Heart left ventricle (tissue), 16 donors: ENCODE results near the gene KCNK6. TPM values are rescaled to one million over a fixed set of nuclear protein-coding genes. Genes with fewer than 3 reads are reported as not detected.

Source experiments
- ATAC-seq, 4 donors: fragments of 200-7000 bp; cut with Tn5 transposase; one replicate each; pipeline ENCODE4 v1.9.1; 2020 to 2022; ENCODE audit warnings: moderate library complexity in 4 of 4, mild to moderate bottlenecking in 3 of 4, moderate number of reproducible peaks in 1 of 4
- DNase-seq, 5 donors: peaks; one replicate each; pipeline ENCODE4 v3.0.0-alpha.2; 2020
- H3K27ac ChIP-seq, 12 donors: fragments of 200-600 bp; sonication (generic) in 4 of 12; one replicate each; pipeline versions ENCODE4 v1.5.0 to v1.8.0; 2016 to 2022; ENCODE audit warnings: mild to moderate bottlenecking in 2 of 12
- H3K27me3 ChIP-seq, 9 donors: fragments of 200-600 bp; sonication (generic) in 2 of 9; one replicate each; pipeline versions ENCODE4 v1.5.1 to v1.8.0; 2016 to 2022; ENCODE audit warnings: mild to moderate bottlenecking in 3 of 9
- H3K36me3 ChIP-seq, 9 donors: fragments of 200-600 bp; sonication (generic) in 2 of 9; one replicate each; pipeline versions ENCODE4 v1.5.0 to v1.8.0; 2018 to 2022; ENCODE audit warnings: mild to moderate bottlenecking in 2 of 9
- H3K4me1 ChIP-seq, 12 donors: fragments of 200-600 bp; sonication (generic) in 4 of 12; one replicate each; pipeline versions ENCODE4 v1.5.0 to v1.8.0; 2016 to 2022; ENCODE audit warnings: mild to moderate bottlenecking in 3 of 12
- H3K4me3 ChIP-seq, 12 donors: fragments of 200-600 bp; sonication (generic) in 4 of 12; one replicate each; pipeline versions ENCODE4 v1.5.0 to v1.8.0; 2017 to 2022; ENCODE audit warnings: mild to moderate bottlenecking in 9 of 12, moderate library complexity in 4 of 12
- H3K9me3 ChIP-seq, 12 donors: fragments of 200-600 bp; sonication (generic) in 4 of 12; one replicate each; pipeline versions ENCODE4 v1.5.0 to v1.8.0; 2016 to 2022; ENCODE audit warnings: mild to moderate bottlenecking in 1 of 12
- POLR2A ChIP-seq, 2 donors: fragments of 450-650 bp; IDR thresholded peaks; one replicate each; pipeline ENCODE4 v1.6.1; 2017; ENCODE audit warnings: antibody characterized with exemption in 2 of 2, mild to moderate bottlenecking in 2 of 2, moderate library complexity in 2 of 2
- WGBS, 4 donors: extraction: QIAGEN DNeasy Blood & Tissue Kit in 2 of 4; methylation state at CpG; one replicate each; pipeline versions ENCODE4 v1.1.5 to v1.1.7; 2013 to 2018; 5-methylcytosine and 5-hydroxymethylcytosine counted together
- intact Hi-C, 10 donors: fragments of 100-400 bp; cut with DNase I; formaldehyde crosslinking; loops; one replicate each; pipeline versions ENCODE4 v1.11.1 to v1.14.2; 2022
- polyA plus RNA-seq, 2 donors: library from polyadenylated mRNA; stranded (reverse); fragments of 200-250 nt; gene quantifications; one replicate each; pipeline ENCODE4 v1.2.3, GENCODE V29; 2013
- total RNA-seq, 9 donors: library from RNA; depleted of rRNA in 2 of 9; stranded (reverse); fragments of >200 nt in 2 of 9; fragmentation: NEBNext Ultra II Directional in 3 of 9; extraction: Animal tissue kit (Norgen Biotek cat#: 25700) in 3 of 9; gene quantifications; one replicate each; pipeline versions ENCODE4 v1.1.0 to v1.2.4, GENCODE V29; 2016 to 2023
- TF ChIP-seq, protein P1 (sequence below), 12 donors: fragments of 200-600 bp; sonication (generic) in 4 of 12; IDR thresholded peaks; one replicate each; pipeline versions ENCODE4 v1.5.0 to v1.8.0; 2018 to 2022; ENCODE audit warnings: antibody characterized with exemption in 12 of 12, mild to moderate bottlenecking in 5 of 12
- donor health status: ischemic (EF 13 %, LVEDD 7.1; RV severe dilation, severe dysfunction).
- donor health status: healthy with polysubstance abuse.
- donor health status: DM: no; HTN: yes; CAD: no.
- donor health status: DM: no; HTN: no; CAD: no.
- donor health status: ischemic (EF 25% LVEDD 6.9; RV normal size, moderate dysfunction).
- donor health status: ischemic (EF 25% LVEDD 5.7; RV mildly dilated, moderate dysfunction).
- donor health status: healthy.
- donor health status: DM: yes; HTN: yes; CAD: no.
- donor health status: ischemic (EF 35%, LVEDD 5.7; RV mildly dilated, moderate dysfunction).
- donor health status: nonischemic (EF 11% LVEDD 7.7; RV severe dilation, severe dysfunction).
- donor health status: DM: yes; HTN: yes; CAD: no.
- donor health status: PGD.
- donor health status: ischemic (EF 29% LVEDD 5.4; RV normal size, mild dysfunction).
- donor health status: nonischemic (EF 23%, LVEDD 6.1; RV moderate dilation, normal function).

Gene KCNK6
- total and polyA plus RNA-seq, 11 donors = 3.1 to 23.6 (median 6.7) TPM

DNA sequence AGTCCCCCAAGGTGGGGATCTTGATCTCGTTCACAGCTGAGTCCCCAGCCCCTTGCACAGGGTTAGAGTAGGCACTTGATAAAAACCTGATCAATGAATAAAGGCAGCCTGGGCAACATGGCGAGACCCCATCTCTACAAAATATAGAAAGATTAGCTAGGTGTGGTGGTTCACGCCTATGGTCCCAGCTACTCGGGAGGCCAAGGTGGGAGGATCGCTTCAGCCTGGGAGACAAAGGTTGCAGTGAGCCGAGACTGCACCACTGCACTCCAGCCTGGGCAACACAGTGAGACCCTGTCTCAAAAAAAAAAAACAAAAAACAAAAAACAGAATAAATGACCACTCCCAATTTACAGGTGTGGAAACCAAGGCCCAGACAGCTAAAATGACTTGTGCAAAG lies 8.7 kb upstream of the KCNK6 start:
- no peak overlapping the region for H3K4me3 ChIP-seq
- no peaks in the 10 kb centered on the region for H3K27me3 ChIP-seq
- DNase-seq (no peak), ATAC-seq (no peak)
- H3K27ac ChIP-seq = no peak overlapping the region
- 89 to 98% (median 95%) methylated on average over 6 of the region's 6 CpGs for WGBS, 4 donors
- peaks cover 0 to 27% (median 5%) of the 10 kb centered on the region in 12 donors for H3K4me1 ChIP-seq
- no peak for TF ChIP-seq POLR2A (IDR thresholded peaks at IDR 0.05)
- TF ChIP-seq, protein P1, sequence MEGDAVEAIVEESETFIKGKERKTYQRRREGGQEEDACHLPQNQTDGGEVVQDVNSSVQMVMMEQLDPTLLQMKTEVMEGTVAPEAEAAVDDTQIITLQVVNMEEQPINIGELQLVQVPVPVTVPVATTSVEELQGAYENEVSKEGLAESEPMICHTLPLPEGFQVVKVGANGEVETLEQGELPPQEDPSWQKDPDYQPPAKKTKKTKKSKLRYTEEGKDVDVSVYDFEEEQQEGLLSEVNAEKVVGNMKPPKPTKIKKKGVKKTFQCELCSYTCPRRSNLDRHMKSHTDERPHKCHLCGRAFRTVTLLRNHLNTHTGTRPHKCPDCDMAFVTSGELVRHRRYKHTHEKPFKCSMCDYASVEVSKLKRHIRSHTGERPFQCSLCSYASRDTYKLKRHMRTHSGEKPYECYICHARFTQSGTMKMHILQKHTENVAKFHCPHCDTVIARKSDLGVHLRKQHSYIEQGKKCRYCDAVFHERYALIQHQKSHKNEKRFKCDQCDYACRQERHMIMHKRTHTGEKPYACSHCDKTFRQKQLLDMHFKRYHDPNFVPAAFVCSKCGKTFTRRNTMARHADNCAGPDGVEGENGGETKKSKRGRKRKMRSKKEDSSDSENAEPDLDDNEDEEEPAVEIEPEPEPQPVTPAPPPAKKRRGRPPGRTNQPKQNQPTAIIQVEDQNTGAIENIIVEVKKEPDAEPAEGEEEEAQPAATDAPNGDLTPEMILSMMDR (IDR thresholded peaks at IDR 0.05) = no peak
- intact Hi-C loops = loop anchor here in 1 of 10 donors (5.0 kb wide), 1 partner anchor 34 kb away; no protein-coding TSS in a partner anchor
- H3K36me3 ChIP-seq = peaks cover 0 to 35% (median 29%) of the 10 kb centered on the region in 9 donors
- no peaks in the 10 kb centered on the region for H3K9me3 ChIP-seq

DNA sequence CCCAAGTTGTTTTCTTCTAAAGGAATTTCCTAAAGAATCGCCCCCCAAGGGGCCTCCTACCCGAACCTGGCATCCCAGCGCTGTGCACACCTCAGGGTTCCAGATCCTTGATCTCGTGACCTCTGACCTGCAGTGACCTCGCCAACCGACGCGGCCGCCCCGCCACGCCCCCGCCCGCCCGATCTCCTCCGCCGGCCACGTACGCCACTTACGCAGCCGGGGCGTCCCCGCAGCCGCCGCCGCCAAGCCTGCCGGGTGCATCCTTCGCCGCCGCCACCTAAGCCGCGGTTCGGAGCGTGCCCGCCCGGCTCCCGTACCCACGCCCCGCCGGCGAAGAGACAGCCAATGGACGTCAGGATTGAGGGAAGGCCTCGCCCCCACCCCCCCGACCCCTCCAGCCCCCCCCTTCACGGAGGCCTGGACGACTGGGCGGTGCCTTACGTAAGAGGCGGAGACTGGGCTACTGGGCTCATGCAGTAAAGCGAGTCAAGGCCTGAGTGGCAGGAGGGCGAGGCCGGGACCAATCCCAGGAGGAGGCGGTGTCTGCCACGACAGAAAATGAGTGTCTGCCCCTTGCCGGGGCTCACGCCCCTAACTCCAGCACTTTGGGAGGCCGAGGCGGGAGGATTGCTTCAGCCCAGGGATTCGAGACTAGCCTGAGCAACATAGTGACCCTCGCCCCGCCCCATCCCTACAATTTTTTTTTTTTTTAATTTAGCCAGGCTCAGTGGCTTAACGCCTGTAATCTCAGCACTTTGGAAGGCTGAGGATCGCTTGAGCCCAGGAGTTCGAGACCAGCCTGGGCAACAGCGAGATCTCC lies 3.8 kb upstream of the KCNK6 start, which contains the start of gene YIF1B:
Gene YIF1B, minus strand, starts transcription at position 291 of the 820 bp plus-strand sequence. Its CDS starts 30 bp downstream, at position 261.
- Histone ChIP-seq H3K27ac (peak within 1 kb of the TSS; percentile 49 to 94 (median 87)), H3K4me3 (peak within 1 kb of the TSS; percentile 36 to 80 (median 68)), H3K4me1 (peaks cover 0 to 69% (median 34%) of the 10 kb centered on the region in 12 donors), H3K9me3 (no peaks in the 10 kb centered on the region), H3K27me3 (no peaks in the 10 kb centered on the region), H3K36me3 (no peaks in the 10 kb centered on the region)
- TF ChIP-seq POLR2A (IDR thresholded peaks at IDR 0.05) = peak in 1 of 2 donors; percentile 24
- TF ChIP-seq, protein P1 (IDR thresholded peaks at IDR 0.05) = peak in 1 of 12 donors; percentile 17
- intact Hi-C loops = loop anchor here in 6 of 10 donors (1.0 to 5.0 kb wide), 8 partner anchors 19 to 69 kb away; partner anchors contain the start of genes CATSPERG (in 1 of the 6), PPP1R14A (in 1 of the 6) and PSMD8 (in 1 of the 6)
- ATAC-seq (peak; percentile 95 to 97 (median 96)), DNase-seq (peak; percentile 96 to 99 (median 98))
- 1 to 3% (median 1%) methylated on average over 28 to 64 of the region's 64 CpGs for WGBS, 4 donors

DNA sequence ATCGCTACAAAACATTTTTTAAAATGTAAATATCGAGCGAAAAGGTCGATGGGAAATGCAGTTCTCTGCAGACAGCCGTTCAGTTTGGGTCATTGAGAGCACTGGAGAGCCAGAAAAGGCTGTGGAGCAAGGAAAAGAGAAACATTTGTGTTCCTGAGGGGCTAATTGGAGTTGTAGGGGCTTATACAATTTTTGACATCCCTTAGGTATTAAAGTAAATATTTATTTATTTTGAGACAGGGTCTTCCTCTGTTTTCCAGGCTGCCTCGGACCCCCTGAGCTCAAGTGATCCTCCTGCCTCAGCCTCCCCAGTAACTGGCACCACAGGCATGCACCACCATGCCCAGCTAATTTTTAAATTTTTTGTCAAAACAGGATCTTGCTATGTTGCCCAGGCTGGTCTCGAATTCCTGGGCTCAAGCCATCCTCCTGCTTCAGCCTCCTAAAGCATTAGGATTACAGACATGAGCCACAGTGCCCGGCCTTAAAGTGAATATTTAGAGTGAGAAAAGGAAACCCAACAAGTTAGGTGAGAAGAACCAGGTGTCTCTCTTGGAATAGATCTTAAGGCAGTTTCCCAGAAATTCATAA lies 3.1 kb upstream of the KCNK6 start:
- WGBS, 4 donors = 36 to 43% (median 39%) methylated on average over 8 of the region's 8 CpGs
- Histone ChIP-seq H3K4me1 (peaks cover 0 to 76% (median 41%) of the 10 kb centered on the region in 12 donors), H3K36me3 (no peaks in the 10 kb centered on the region), H3K9me3 (no peaks in the 10 kb centered on the region), H3K27me3 (no peaks in the 10 kb centered on the region), H3K27ac (peak overlapping the region; percentile 21 to 94 (median 87)), H3K4me3 (peak overlapping the region in 11 of 12 donors; percentile 17 to 80 (median 67))
- TF ChIP-seq POLR2A (IDR thresholded peaks at IDR 0.05) = no peak
- TF ChIP-seq, protein P1 (IDR thresholded peaks at IDR 0.05) = no peak
- ATAC-seq (no peak), DNase-seq (no peak)
- intact Hi-C loops = loop anchor here in 6 of 10 donors (1.0 to 5.0 kb wide), 7 partner anchors 19 to 69 kb away; partner anchors contain the start of genes CATSPERG (in 1 of the 6), PPP1R14A (in 1 of the 6) and PSMD8 (in 1 of the 6)
